ENCODE measurements around the gene TSPAN4.

TSPAN4 gene

GRCh38 chr11:867856-868358 is 25.3 kb downstream of the TSPAN4 start:
- no peaks in the 10 kb centered on the region for H3K36me3 Mint-ChIP-seq
- no peaks in the 10 kb centered on the region for H3K9me3 Mint-ChIP-seq
- H3K4me1 Mint-ChIP-seq: no peaks in the 10 kb centered on the region
- no peaks in the 10 kb centered on the region for H3K27me3 Mint-ChIP-seq
- H3K27ac Mint-ChIP-seq: no peak overlapping the region
- H3K4me3 Mint-ChIP-seq: no peak overlapping the region
- no peak for ATAC-seq

GRCh38 chr11:868394-868793 is 25.7 kb downstream of the TSPAN4 start:
- Mint-ChIP-seq H3K36me3 (peaks cover 5% of the 10 kb centered on the region), H3K4me1 (no peaks in the 10 kb centered on the region), H3K27me3 (no peaks in the 10 kb centered on the region), H3K27ac (no peak overlapping the region), H3K9me3 (no peaks in the 10 kb centered on the region), H3K4me3 (no peak overlapping the region)
- ATAC-seq: no peak

- H3K9me3 Mint-ChIP-seq: no peaks in the 10 kb centered on the region
- H3K36me3 Mint-ChIP-seq: peaks cover 9% of the 10 kb centered on the region
- H3K27ac Mint-ChIP-seq: no peak overlapping the region
- no peak overlapping the region for H3K4me3 Mint-ChIP-seq
- H3K27me3 Mint-ChIP-seq: no peaks in the 10 kb centered on the region
- no peaks in the 10 kb centered on the region for H3K4me1 Mint-ChIP-seq
- no peak for ATAC-seq
These were observed 26.1 kb downstream of the TSPAN4 start for GRCh38 chr11:868802-869201.

GRCh38 chr11:869399-870126 is 26.9 kb downstream of the TSPAN4 start:
- Mint-ChIP-seq H3K27me3 (no peaks in the 10 kb centered on the region), H3K4me3 (no peak overlapping the region), H3K36me3 (peaks cover 15% of the 10 kb centered on the region), H3K4me1 (no peaks in the 10 kb centered on the region), H3K27ac (no peak overlapping the region), H3K9me3 (no peaks in the 10 kb centered on the region)
- no peak for ATAC-seq

GRCh38 chr11:870127-870413 is 27.4 kb downstream of the TSPAN4 start:
- H3K36me3 Mint-ChIP-seq: peaks cover 18% of the 10 kb centered on the region
- no peak for ATAC-seq
- no peaks in the 10 kb centered on the region for H3K27me3 Mint-ChIP-seq
- H3K4me3 Mint-ChIP-seq: no peak overlapping the region
- H3K9me3 Mint-ChIP-seq: no peaks in the 10 kb centered on the region
- no peak overlapping the region for H3K27ac Mint-ChIP-seq
- H3K4me1 Mint-ChIP-seq: no peaks in the 10 kb centered on the region

- no peak for ATAC-seq
- H3K4me1 Mint-ChIP-seq: no peaks in the 10 kb centered on the region
- H3K9me3 Mint-ChIP-seq: no peaks in the 10 kb centered on the region
- no peaks in the 10 kb centered on the region for H3K27me3 Mint-ChIP-seq
- H3K27ac Mint-ChIP-seq: no peak overlapping the region
- H3K4me3 Mint-ChIP-seq: no peak overlapping the region
- H3K36me3 Mint-ChIP-seq: peaks cover 21% of the 10 kb centered on the region
These were observed 27.8 kb downstream of the TSPAN4 start for GRCh38 chr11:870418-870817.

GRCh38 chr11:871472-871871 is 28.8 kb downstream of the TSPAN4 start:
- Mint-ChIP-seq H3K27ac (no peak overlapping the region), H3K4me1 (no peaks in the 10 kb centered on the region), H3K36me3 (peaks cover 27% of the 10 kb centered on the region), H3K27me3 (no peaks in the 10 kb centered on the region), H3K4me3 (no peak overlapping the region), H3K9me3 (no peaks in the 10 kb centered on the region)
- no peak for ATAC-seq

- Mint-ChIP-seq H3K27ac (no peak overlapping the region), H3K36me3 (peaks cover 33% of the 10 kb centered on the region), H3K27me3 (no peaks in the 10 kb centered on the region), H3K4me1 (no peaks in the 10 kb centered on the region), H3K9me3 (no peaks in the 10 kb centered on the region), H3K4me3 (no peak overlapping the region)
- no peak for ATAC-seq
These were observed 30.1 kb downstream of the TSPAN4 start for GRCh38 chr11:872799-873198.

- no peak for ATAC-seq
- Mint-ChIP-seq H3K27ac (no peak overlapping the region), H3K4me1 (no peaks in the 10 kb centered on the region), H3K27me3 (no peaks in the 10 kb centered on the region), H3K36me3 (peaks cover 38% of the 10 kb centered on the region), H3K9me3 (no peaks in the 10 kb centered on the region), H3K4me3 (no peak overlapping the region)
These were observed 31.1 kb downstream of the TSPAN4 start for GRCh38 chr11:873706-874105.

GRCh38 chr11:875203-875602 is 32.6 kb downstream of the TSPAN4 start:
- no peaks in the 10 kb centered on the region for H3K27me3 Mint-ChIP-seq
- no peak for ATAC-seq
- no peak overlapping the region for H3K4me3 Mint-ChIP-seq
- no peak overlapping the region for H3K27ac Mint-ChIP-seq
- no peaks in the 10 kb centered on the region for H3K4me1 Mint-ChIP-seq
- no peaks in the 10 kb centered on the region for H3K9me3 Mint-ChIP-seq
- H3K36me3 Mint-ChIP-seq: peaks cover 47% of the 10 kb centered on the region

- H3K9me3 Mint-ChIP-seq: no peaks in the 10 kb centered on the region
- H3K36me3 Mint-ChIP-seq: peaks cover 54% of the 10 kb centered on the region
- H3K27me3 Mint-ChIP-seq: no peaks in the 10 kb centered on the region
- ATAC-seq: no peak
- no peaks in the 10 kb centered on the region for H3K4me1 Mint-ChIP-seq
- no peak overlapping the region for H3K4me3 Mint-ChIP-seq
- H3K27ac Mint-ChIP-seq: no peak overlapping the region
These were observed 33.2 kb downstream of the TSPAN4 start for GRCh38 chr11:875769-876301.

- Mint-ChIP-seq H3K27me3 (no peaks in the 10 kb centered on the region), H3K27ac (no peak overlapping the region), H3K9me3 (no peaks in the 10 kb centered on the region), H3K4me3 (no peak overlapping the region), H3K36me3 (peaks cover 59% of the 10 kb centered on the region), H3K4me1 (no peaks in the 10 kb centered on the region)
- ATAC-seq: no peak
These were observed 33.9 kb downstream of the TSPAN4 start for GRCh38 chr11:876545-876944.

- H3K9me3 Mint-ChIP-seq: no peaks in the 10 kb centered on the region
- no peak overlapping the region for H3K4me3 Mint-ChIP-seq
These were observed 34.9 kb downstream of the TSPAN4 start for GRCh38 chr11:877565-877964.

GRCh38 chr11:880447-880846 is 37.8 kb downstream of the TSPAN4 start:
- no peak overlapping the region for H3K27ac Mint-ChIP-seq
- no peak overlapping the region for H3K4me3 Mint-ChIP-seq
- H3K9me3 Mint-ChIP-seq: no peaks in the 10 kb centered on the region
- H3K36me3 Mint-ChIP-seq: peaks cover 59% of the 10 kb centered on the region
- no peaks in the 10 kb centered on the region for H3K4me1 Mint-ChIP-seq
- no peaks in the 10 kb centered on the region for H3K27me3 Mint-ChIP-seq
- ATAC-seq: no peak

More at GRCh38 chr11:877565-877964, 34.9 kb downstream of the TSPAN4 start:
- H3K36me3 Mint-ChIP-seq: peaks cover 69% of the 10 kb centered on the region
- H3K27ac Mint-ChIP-seq: no peak overlapping the region
- no peaks in the 10 kb centered on the region for H3K4me1 Mint-ChIP-seq
- no peaks in the 10 kb centered on the region for H3K27me3 Mint-ChIP-seq
- no peak for ATAC-seq

GRCh38 chr11:882596-882995 is 39.9 kb downstream of the TSPAN4 start:
- Mint-ChIP-seq H3K27me3 (no peaks in the 10 kb centered on the region), H3K9me3 (no peaks in the 10 kb centered on the region), H3K4me1 (no peaks in the 10 kb centered on the region), H3K36me3 (peaks cover 61% of the 10 kb centered on the region), H3K27ac (no peak overlapping the region), H3K4me3 (no peak overlapping the region)
- ATAC-seq: no peak

GRCh38 chr11:883527-883926 is 40.9 kb downstream of the TSPAN4 start:
- Mint-ChIP-seq H3K27me3 (no peaks in the 10 kb centered on the region), H3K9me3 (no peaks in the 10 kb centered on the region), H3K36me3 (peaks cover 64% of the 10 kb centered on the region), H3K27ac (no peak overlapping the region), H3K4me3 (no peak overlapping the region), H3K4me1 (no peaks in the 10 kb centered on the region)
- ATAC-seq: no peak
